A549 (cell line): ENCODE data around the gene DOK6.

ENCODE experiments used
- CTCF ChIP-seq: fragments of >200 bp; sonication (Bioruptor Twin); formaldehyde crosslinking; IDR thresholded peaks from 3 replicates; pipeline ENCODE4 v1.5.1; 2016
- EP300 ChIP-seq, 2 experiments: fragments of >200 bp; sonication (Bioruptor Twin); formaldehyde crosslinking; IDR thresholded peaks; 2 replicates in 1 of 2; 3 replicates in 1 of 2; pipeline ENCODE4 v1.6.1; 2016 to 2017
- HMGXB4 ChIP-seq: fragments of 250-450 bp; sonication (Bioruptor Pico); IDR thresholded peaks from 2 replicates; pipeline ENCODE4 v1.5.0; 2021; ENCODE audit warnings: mild to moderate bottlenecking, moderate library complexity, borderline replicate concordance
- RAD21 ChIP-seq, 2 experiments: fragments of >200 bp in 1 of 2; sonication (Bioruptor Twin) in 1 of 2; formaldehyde crosslinking in 1 of 2; IDR thresholded peaks in 1 of 2; conservative IDR thresholded peaks in 1 of 2; 2 replicates in 1 of 2; 3 replicates in 1 of 2; pipeline ENCODE4 v1.6.1; 2012 to 2018; ENCODE audit warnings: inconsistent platforms in 1 of 2
- SMC3 ChIP-seq: fragments of >200 bp; sonication (Bioruptor Twin); formaldehyde crosslinking; IDR thresholded peaks from 3 replicates; pipeline ENCODE4 v1.6.1; 2018; ENCODE audit warnings: inconsistent platforms
- TF ChIP-seq, protein P1 (sequence below): fragments of 150-350 bp; IDR thresholded peaks from 2 replicates; pipeline ENCODE4 v1.6.1; 2014; ENCODE audit warnings: low read depth, mild to moderate bottlenecking, low read length

DNA sequence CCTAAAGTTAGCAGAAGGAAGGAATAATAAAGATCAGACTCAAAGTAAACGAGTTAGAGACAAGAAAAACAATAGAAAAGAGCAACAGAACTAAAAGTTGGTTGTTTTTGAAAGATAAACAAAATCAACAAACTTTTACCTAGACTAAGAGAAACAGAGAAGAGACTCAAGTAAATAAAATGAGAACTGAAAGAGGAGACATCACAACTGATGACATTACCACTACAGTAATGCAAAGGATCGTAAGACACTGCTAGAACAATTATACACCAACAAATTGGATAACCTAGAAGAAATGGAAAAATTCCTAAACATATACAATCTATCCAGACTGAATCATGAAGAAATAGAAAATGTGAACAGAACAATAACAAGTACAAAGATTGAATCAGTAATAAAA, 407.7 kb downstream of the DOK6 start:
- no peak for TF ChIP-seq CTCF
- TF ChIP-seq EP300 (IDR thresholded peaks at IDR 0.05), result no peak
- TF ChIP-seq RAD21 (conservative IDR thresholded peaks at IDR 0.05 in 1 of 2, IDR thresholded peaks at IDR 0.05 in 1 of 2), result no peak
- no peak for TF ChIP-seq HMGXB4 (CRISPR knock-in tag)
- no peak for TF ChIP-seq SMC3
- TF ChIP-seq, protein P1, sequence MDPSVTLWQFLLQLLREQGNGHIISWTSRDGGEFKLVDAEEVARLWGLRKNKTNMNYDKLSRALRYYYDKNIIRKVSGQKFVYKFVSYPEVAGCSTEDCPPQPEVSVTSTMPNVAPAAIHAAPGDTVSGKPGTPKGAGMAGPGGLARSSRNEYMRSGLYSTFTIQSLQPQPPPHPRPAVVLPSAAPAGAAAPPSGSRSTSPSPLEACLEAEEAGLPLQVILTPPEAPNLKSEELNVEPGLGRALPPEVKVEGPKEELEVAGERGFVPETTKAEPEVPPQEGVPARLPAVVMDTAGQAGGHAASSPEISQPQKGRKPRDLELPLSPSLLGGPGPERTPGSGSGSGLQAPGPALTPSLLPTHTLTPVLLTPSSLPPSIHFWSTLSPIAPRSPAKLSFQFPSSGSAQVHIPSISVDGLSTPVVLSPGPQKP, result no peak
